ENCODE measurements around the gene TRAT1.

Gene TRAT1

GRCh38 chr3:108883373-108883772, 60.8 kb downstream of the TRAT1 start:
- H3K9me3 Mint-ChIP-seq: no peaks in the 10 kb centered on the region
- peak overlapping the region; percentile 17 for H3K27ac Mint-ChIP-seq
- H3K27me3 Mint-ChIP-seq (ENCODE audit: low read depth): no peaks in the 10 kb centered on the region
- H3K36me3 Mint-ChIP-seq (ENCODE audit: low read depth): no peaks in the 10 kb centered on the region
- DNase-seq (ENCODE audit: low spot score): no peak
- H3K4me1 Mint-ChIP-seq (ENCODE audit: low read depth): peaks cover 4% of the 10 kb centered on the region
- H3K4me3 Mint-ChIP-seq: no peak overlapping the region

- Mint-ChIP-seq H3K36me3 (ENCODE audit: low read depth) (no peaks in the 10 kb centered on the region), H3K27me3 (ENCODE audit: low read depth) (no peaks in the 10 kb centered on the region), H3K27ac (no peak overlapping the region), H3K4me1 (ENCODE audit: low read depth) (peaks cover 4% of the 10 kb centered on the region), H3K9me3 (no peaks in the 10 kb centered on the region), H3K4me3 (no peak overlapping the region)
- DNase-seq (ENCODE audit: low spot score): no peak
Observed at GRCh38 chr3:108887121-108887520, 64.5 kb downstream of the TRAT1 start.

DNA sequence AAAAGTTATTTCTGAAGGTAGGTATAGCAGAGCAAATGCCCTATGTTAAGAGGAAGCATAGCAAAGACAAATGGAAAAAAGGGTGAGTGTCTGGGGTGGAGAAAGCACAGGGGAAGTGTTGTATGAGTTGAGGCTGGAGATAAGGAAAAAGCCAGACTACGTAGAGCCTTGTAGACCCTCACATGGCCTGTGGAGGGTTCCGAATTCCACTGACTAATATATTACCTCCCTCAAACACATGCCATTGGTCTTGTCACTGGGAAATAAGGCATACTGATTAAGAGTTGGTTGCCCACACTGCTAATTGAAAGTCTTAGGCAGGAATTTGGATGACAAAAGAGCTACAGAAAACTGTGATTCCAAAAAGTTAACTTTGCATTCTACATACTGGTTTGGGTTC, 65.2 kb downstream of the TRAT1 start:
- H3K9me3 Mint-ChIP-seq: no peaks in the 10 kb centered on the region
- no peaks in the 10 kb centered on the region for H3K27me3 Mint-ChIP-seq (ENCODE audit: low read depth)
- H3K36me3 Mint-ChIP-seq (ENCODE audit: low read depth): no peaks in the 10 kb centered on the region
- H3K4me3 Mint-ChIP-seq: no peak overlapping the region
- DNase-seq (ENCODE audit: low spot score): no peak
- no peak overlapping the region for H3K27ac Mint-ChIP-seq
- peaks cover 4% of the 10 kb centered on the region for H3K4me1 Mint-ChIP-seq (ENCODE audit: low read depth)

- DNase-seq (ENCODE audit: low spot score): no peak
- H3K27ac Mint-ChIP-seq: no peak overlapping the region
- H3K4me1 Mint-ChIP-seq (ENCODE audit: low read depth): no peaks in the 10 kb centered on the region
- H3K27me3 Mint-ChIP-seq (ENCODE audit: low read depth): no peaks in the 10 kb centered on the region
- H3K4me3 Mint-ChIP-seq: no peak overlapping the region
- H3K9me3 Mint-ChIP-seq: no peaks in the 10 kb centered on the region
- H3K36me3 Mint-ChIP-seq (ENCODE audit: low read depth): no peaks in the 10 kb centered on the region
Observed at GRCh38 chr3:108891833-108892232, 69.2 kb downstream of the TRAT1 start.

DNA sequence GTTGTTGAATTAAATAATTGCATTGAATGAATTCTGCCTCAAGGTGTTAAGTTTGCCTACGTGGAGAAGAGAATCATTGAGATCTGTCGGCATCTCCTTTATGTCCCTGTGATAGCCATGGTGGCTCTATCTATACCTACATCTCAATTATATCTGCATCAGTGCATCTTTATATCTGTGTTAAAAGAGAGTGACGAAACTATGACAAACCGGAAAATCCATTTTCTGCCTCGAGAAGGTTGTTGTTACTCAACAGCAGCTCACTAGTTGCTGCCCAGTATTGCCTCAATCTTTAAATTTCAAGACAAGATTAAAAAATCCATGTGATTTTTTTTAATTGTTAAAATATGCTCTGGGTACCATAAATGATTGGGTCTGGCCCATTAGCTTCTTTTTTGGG, 72.4 kb downstream of the TRAT1 start:
- no peaks in the 10 kb centered on the region for H3K9me3 Mint-ChIP-seq
- no peak for DNase-seq (ENCODE audit: low spot score)
- no peak overlapping the region for H3K4me3 Mint-ChIP-seq
- H3K27me3 Mint-ChIP-seq (ENCODE audit: low read depth): no peaks in the 10 kb centered on the region
- H3K4me1 Mint-ChIP-seq (ENCODE audit: low read depth): peaks cover 10% of the 10 kb centered on the region
- H3K27ac Mint-ChIP-seq: no peak overlapping the region
- H3K36me3 Mint-ChIP-seq (ENCODE audit: low read depth): no peaks in the 10 kb centered on the region

- peak overlapping the region; percentile 16 for H3K4me3 Mint-ChIP-seq
- no peaks in the 10 kb centered on the region for H3K27me3 Mint-ChIP-seq (ENCODE audit: low read depth)
- H3K9me3 Mint-ChIP-seq: no peaks in the 10 kb centered on the region
- H3K36me3 Mint-ChIP-seq (ENCODE audit: low read depth): no peaks in the 10 kb centered on the region
- peak overlapping the region; percentile 16 for H3K27ac Mint-ChIP-seq
- H3K4me1 Mint-ChIP-seq (ENCODE audit: low read depth): peaks cover 17% of the 10 kb centered on the region
- no peak for DNase-seq (ENCODE audit: low spot score)
Observed at GRCh38 chr3:108897883-108898282, 75.3 kb downstream of the TRAT1 start.

DNA sequence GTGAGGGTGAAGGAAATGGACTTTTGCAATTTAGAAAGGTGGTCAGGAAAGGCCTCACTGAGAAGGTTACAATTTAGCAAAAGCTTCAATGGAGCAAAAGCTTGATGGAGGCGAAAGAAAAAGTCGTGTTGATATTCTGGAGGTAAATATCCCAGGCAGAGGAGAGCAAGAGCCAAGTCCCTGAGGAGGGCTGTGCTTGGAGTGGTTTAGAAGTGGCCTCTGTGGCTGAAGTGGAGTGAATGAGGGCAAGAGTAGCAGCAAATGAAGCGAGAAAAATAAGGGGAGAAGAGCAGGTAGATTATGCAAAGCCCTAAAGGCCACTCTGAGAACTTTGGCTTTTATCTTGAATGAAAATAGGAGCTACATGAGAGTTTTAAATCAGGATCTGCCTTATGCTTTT, 76.9 kb downstream of the TRAT1 start:
- peaks cover 17% of the 10 kb centered on the region for H3K4me1 Mint-ChIP-seq (ENCODE audit: low read depth)
- no peaks in the 10 kb centered on the region for H3K9me3 Mint-ChIP-seq
- no peaks in the 10 kb centered on the region for H3K36me3 Mint-ChIP-seq (ENCODE audit: low read depth)
- H3K4me3 Mint-ChIP-seq: no peak overlapping the region
- no peak overlapping the region for H3K27ac Mint-ChIP-seq
- no peak for DNase-seq (ENCODE audit: low spot score)
- no peaks in the 10 kb centered on the region for H3K27me3 Mint-ChIP-seq (ENCODE audit: low read depth)

Measured in T-helper 2 cell treated with Interferon-gamma antibody and Interleukin-4, amounts not matched to agents 5 μg/mL and 100 μg/mL, for 36 hours (primary cell).